Amniotic stem cell (primary cell): ENCODE measurements around the gene C10orf90.

Experiments
- DNase-seq: peaks from one replicate; lab custom pipeline; 2025; lab: John Stamatoyannopoulos, UW

The C10orf90 gene

GRCh38 chr10:126634347-126634746, 36.1 kb downstream of the C10orf90 start:
- DNase-seq, result no peak

DNA sequence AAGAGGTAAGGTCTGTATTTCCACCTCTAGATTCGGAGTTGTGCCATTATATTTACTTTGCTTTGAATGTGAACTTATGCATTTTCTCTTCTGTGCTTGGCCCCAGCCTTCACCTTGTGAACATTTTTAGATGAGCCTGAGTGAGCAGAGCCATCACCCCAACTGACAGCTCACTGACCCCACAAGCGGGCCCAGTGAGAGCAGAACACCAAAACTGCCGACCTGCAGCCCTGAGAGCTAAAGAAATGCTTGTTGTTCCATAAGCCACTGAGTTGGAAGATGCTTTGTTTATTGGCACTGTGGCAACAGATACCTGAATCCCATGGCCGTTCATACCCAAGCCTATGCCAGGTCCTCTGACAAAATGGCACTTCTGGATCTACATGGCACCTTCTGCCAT, 37.8 kb downstream of the C10orf90 start:
- no peak for DNase-seq

- no peak for DNase-seq
These were observed 40.4 kb downstream of the C10orf90 start for GRCh38 chr10:126629925-126630624.

- DNase-seq, result no peak
These were observed 41.7 kb downstream of the C10orf90 start for GRCh38 chr10:126628746-126629145.

- no peak for DNase-seq
These were observed 48.6 kb downstream of the C10orf90 start for GRCh38 chr10:126621846-126622245.

- no peak for DNase-seq
These were observed 52.0 kb downstream of the C10orf90 start for GRCh38 chr10:126618466-126618865.

DNA sequence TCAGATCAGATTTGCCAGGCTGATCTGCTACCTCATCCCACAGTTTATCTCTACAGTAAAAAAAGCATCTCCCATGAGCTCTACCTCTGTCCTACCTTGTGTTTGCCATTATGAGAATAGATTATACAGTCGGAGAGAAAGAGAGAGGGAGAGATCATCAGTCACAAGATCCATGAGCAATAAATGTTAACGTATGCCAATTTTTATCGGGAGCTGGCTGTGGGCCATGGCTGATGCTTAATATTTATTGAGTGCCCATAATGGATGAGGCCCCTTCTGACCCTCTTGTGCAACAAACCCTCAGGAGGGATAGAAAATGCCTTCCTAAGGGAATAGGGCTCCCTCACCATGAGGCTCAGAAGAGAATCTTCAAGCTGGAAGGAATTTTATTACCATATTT, 52.8 kb downstream of the C10orf90 start:
- no peak for DNase-seq

DNA sequence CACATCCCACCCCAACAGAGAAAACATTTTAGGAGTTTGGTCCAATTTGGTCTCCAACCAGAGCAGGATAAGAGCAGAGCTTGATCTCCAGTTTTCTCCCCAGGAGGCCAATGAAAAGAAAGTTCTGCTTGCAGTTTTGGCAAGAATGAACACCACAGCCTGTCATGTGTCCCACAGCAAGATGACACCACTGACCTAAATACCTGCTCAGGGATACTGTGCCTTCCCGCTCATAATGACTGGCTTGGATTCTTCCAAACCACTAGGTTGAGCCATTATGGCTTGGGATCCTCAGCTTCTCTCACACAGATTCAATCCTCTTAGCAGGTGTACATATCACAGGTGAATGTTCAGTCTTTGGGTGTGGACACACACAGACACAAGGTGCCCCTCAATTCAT, 53.3 kb downstream of the C10orf90 start:
- DNase-seq, result no peak

DNA sequence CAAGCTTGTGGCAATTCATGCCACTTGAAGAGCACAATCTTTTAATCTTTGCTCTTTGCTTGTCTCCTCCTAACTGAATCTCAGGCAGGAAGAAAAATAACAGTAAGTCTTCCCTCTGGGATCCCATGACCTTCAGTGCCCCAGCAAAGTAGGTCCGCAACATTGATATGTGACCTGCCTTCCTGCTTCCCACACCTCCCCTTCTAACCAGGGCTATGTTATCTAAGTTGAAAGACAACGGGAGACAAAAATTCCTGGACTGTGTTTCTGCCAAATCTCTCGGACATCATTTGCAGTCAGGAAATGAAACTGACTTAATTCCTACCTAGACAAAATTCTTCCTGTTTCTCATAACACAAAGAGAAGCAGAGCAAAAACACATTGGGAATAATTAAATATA, 53.8 kb downstream of the C10orf90 start:
- DNase-seq, result no peak

DNA sequence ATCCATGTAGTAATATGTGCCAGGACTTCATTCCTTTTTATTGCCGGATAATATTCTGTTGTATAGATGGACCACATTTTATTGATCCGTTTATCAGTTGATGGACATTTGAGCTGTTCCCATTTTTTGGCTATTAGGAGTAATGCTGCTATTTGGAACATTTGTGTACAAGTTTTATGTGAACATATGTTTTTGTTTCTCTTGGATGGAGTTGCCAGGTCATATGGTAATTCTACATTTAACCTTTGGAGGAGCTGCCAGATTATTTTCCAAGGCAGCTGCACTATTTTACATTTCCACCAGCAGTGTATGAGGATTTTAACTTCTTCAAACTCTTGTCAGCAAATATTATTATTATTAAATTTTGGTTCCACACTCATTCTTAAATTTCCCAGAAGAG, 59.2 kb downstream of the C10orf90 start:
- DNase-seq, result no peak

DNA sequence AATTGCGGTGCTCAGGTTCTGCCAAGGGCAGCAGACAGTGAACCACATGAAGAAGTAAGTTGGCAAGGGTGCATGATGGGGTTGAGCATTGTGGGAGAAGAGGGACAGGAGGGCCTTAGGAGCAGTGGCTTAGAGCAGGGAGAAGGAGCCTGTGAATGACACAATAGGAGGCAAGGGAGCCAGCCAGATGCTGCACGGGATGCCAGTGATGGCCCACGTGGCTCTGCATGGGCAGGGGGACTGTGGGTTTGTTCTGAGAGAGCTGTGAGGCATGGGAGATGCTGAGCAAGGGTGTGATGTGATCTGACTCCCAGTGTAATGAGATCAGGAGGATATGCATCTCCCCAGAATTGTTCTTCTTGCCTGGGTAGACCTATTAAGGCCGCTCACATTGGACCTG, 60.9 kb downstream of the C10orf90 start:
- no peak for DNase-seq

GRCh38 chr10:126599949-126600682, 70.4 kb downstream of the C10orf90 start:
- no peak for DNase-seq

GRCh38 chr10:126598009-126598408, 72.5 kb downstream of the C10orf90 start:
- no peak for DNase-seq

- DNase-seq, result no peak
These were observed 73.3 kb downstream of the C10orf90 start for GRCh38 chr10:126597211-126597610.

GRCh38 chr10:126596472-126597016, 73.9 kb downstream of the C10orf90 start:
- DNase-seq, result no peak

- no peak for DNase-seq
These were observed 75.3 kb downstream of the C10orf90 start for GRCh38 chr10:126595160-126595559.

GRCh38 chr10:126593968-126594701, 76.4 kb downstream of the C10orf90 start:
- no peak for DNase-seq

DNA sequence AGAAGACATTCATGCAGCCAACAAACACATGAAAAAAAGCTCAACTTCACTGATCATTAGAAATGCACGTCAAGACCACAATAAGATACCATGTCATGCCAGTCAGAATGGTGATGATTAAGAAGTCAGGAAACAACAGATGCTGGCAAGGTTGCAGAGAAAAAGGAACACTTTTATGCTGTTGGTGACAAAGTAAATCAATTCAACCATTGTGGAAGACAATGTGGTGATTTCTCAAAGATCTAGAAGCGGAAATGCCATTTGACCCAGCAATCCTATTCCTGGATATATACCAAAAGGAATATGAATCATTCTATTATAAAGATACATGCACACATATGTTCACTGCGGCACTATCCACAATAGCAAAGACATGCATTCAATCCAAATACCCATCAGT, 77.6 kb downstream of the C10orf90 start:
- DNase-seq, result no peak

- no peak for DNase-seq
These were observed 82.5 kb downstream of the C10orf90 start for GRCh38 chr10:126588024-126588423.

GRCh38 chr10:126586878-126587277, 83.6 kb downstream of the C10orf90 start:
- no peak for DNase-seq

DNA sequence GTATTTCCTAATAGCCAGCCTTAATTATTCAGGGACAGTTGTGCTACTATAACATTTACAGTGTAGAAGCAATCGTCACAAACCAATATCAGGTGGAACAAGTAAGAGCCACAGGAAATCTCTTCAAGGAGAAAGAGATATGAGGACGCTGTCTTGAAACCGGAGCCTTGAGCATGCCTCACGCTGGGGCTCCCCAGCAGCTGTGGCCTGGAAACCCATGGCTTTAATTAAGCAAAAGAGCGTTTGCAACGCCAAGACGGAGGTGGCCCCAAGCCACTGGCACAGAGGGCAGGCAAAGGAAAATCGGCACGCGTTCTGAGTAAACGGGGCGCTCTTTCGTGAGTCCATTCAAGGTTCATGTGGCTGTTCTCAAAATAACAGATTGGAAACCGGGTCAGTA, 84.4 kb downstream of the C10orf90 start:
- no peak for DNase-seq

DNA sequence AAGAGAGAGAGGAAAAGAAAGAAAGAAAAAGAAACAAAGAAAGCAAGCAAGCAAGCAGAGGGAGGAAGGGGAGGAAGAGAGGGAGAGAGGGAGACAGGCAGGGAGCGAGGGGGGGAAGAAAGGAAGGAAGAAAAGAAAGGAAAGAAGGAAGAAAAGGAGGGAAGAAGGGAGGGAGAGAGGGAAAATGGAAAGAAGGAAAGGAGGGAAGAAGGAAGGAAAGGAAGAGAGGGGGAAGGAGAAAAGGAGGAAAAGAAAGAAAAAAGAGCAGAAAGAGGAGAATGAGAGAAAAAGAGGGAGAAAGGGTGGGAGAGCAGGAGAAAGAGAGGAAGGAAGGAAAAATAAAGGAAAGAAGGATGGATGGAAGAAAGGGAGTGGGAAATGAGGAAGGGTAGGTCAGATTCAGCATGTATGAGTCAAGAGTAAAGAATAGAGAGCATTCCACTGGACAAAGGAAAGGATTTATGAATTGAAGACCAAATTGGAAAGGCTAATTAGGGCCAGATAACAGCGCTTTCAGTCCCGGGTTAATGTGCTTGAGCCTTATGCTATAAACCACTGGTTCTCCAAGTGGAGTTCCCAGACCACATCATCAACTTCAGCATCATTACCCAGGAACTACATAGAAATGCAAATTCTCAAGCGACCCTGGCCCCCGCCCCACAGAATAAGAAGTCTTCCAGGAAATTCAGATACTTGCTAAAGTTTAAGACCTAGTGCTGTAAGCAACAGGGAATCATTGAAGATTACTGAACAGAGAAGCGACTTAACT, 85.1 kb downstream of the C10orf90 start:
- DNase-seq, result no peak
